H9 (cell line): ENCODE measurements around the gene LMCD1. TPM values are rescaled to one million over a fixed set of nuclear protein-coding genes. Genes with fewer than 3 reads are reported as not detected.

Source experiments
- DNase-seq: peaks from one replicate; pipeline ENCODE4 v3.0.0-alpha.2; 2017
- H2AFZ ChIP-seq: one replicate; pipeline ENCODE4 v1.6.1; 2013; ENCODE audit warnings: mild to moderate bottlenecking, low read length, control low read depth, moderate library complexity
- H2AK5ac ChIP-seq: 2 replicates; pipeline ENCODE4 v1.6.1; 2013; ENCODE audit warnings: low read length, control low read depth, mixed read lengths; ENCODE audit not compliant: insufficient read length
- H2BK120ac ChIP-seq: one replicate; pipeline ENCODE4 v1.6.1; 2013; ENCODE audit warnings: low read depth, mild to moderate bottlenecking, low read length, control low read depth, inconsistent platforms; ENCODE audit not compliant: poor library complexity, severe bottlenecking
- H2BK12ac ChIP-seq: 2 replicates; pipeline ENCODE4 v1.6.1; 2013; ENCODE audit warnings: low read length, control low read depth, mixed read lengths, low read depth; ENCODE audit not compliant: insufficient read length
- H2BK15ac ChIP-seq: 2 replicates; pipeline ENCODE4 v1.6.1; 2013; ENCODE audit warnings: low read depth, low read length, control low read depth
- H2BK20ac ChIP-seq: one replicate; pipeline ENCODE4 v1.6.1; 2013; ENCODE audit warnings: low read depth, mild to moderate bottlenecking, low read length, control low read depth, inconsistent platforms; ENCODE audit not compliant: poor library complexity, severe bottlenecking
- H2BK5ac ChIP-seq: 2 replicates; pipeline ENCODE4 v1.6.1; 2013; ENCODE audit warnings: low read length, control low read depth, mixed read lengths; ENCODE audit not compliant: insufficient read length
- H3K14ac ChIP-seq: 2 replicates; pipeline ENCODE4 v1.6.1; 2013; ENCODE audit warnings: low read length, control low read depth; ENCODE audit not compliant: insufficient read depth
- H3K18ac ChIP-seq: 2 replicates; pipeline ENCODE4 v1.6.1; 2013; ENCODE audit warnings: low read depth, mild to moderate bottlenecking, mixed read lengths, low read length, control low read depth; ENCODE audit not compliant: insufficient read length
- H3K23ac ChIP-seq: 2 replicates; pipeline ENCODE4 v1.6.1; 2013; ENCODE audit warnings: low read length, control low read depth, mixed read lengths, low read depth; ENCODE audit not compliant: insufficient read length
- H3K23me2 ChIP-seq: 2 replicates; pipeline ENCODE4 v1.6.1; 2013; ENCODE audit warnings: low read depth, mild to moderate bottlenecking, mixed read lengths, low read length, control low read depth; ENCODE audit not compliant: insufficient read length, poor library complexity, severe bottlenecking
- H3K27ac ChIP-seq: 2 replicates; pipeline ENCODE4 v1.5.1; 2013; ENCODE audit warnings: low read length, control low read depth, mixed read lengths, low read depth; ENCODE audit not compliant: insufficient read length
- H3K27me3 ChIP-seq: 2 replicates; pipeline ENCODE4 v1.6.1; 2013; ENCODE audit warnings: low read length, control low read depth, inconsistent platforms; ENCODE audit not compliant: insufficient read depth
- H3K4ac ChIP-seq: 2 replicates; pipeline ENCODE4 v1.6.1; 2013; ENCODE audit warnings: low read depth, mild to moderate bottlenecking, control low read depth, inconsistent platforms, low read length, moderate library complexity
- H3K4me1 ChIP-seq: 2 replicates; pipeline ENCODE4 v1.6.1; 2013; ENCODE audit warnings: low read length, control low read depth, inconsistent platforms; ENCODE audit not compliant: insufficient read depth
- H3K4me2 ChIP-seq: 2 replicates; pipeline ENCODE4 v1.6.1; 2013; ENCODE audit warnings: low read length, control low read depth, mixed read lengths; ENCODE audit not compliant: insufficient read length, insufficient read depth
- H3K56ac ChIP-seq: 2 replicates; pipeline ENCODE4 v1.6.1; 2013; ENCODE audit warnings: low read depth, mild to moderate bottlenecking, mixed read lengths, low read length, control low read depth; ENCODE audit not compliant: insufficient read length
- H3K79me1 ChIP-seq: 2 replicates; pipeline ENCODE4 v1.6.1; 2013; ENCODE audit warnings: low read depth, mild to moderate bottlenecking, moderate library complexity, low read length, control low read depth, inconsistent platforms; ENCODE audit not compliant: insufficient read depth, poor library complexity, severe bottlenecking
- H3K79me2 ChIP-seq: 2 replicates; pipeline ENCODE4 v1.6.1; 2013; ENCODE audit warnings: low read length, control low read depth, inconsistent platforms; ENCODE audit not compliant: insufficient read depth
- H3K9ac ChIP-seq: 2 replicates; pipeline ENCODE4 v1.6.1; 2013; ENCODE audit warnings: low read length, control low read depth, mixed read lengths; ENCODE audit not compliant: insufficient read length; ENCODE audit errors: extremely low read depth
- H3K9me3 ChIP-seq: one replicate; pipeline ENCODE4 v1.6.1; 2013; ENCODE audit warnings: low read depth, low read length, inconsistent platforms; ENCODE audit not compliant: control insufficient read depth
- H3T11ph ChIP-seq: one replicate; pipeline ENCODE4 v1.6.1; 2013; ENCODE audit warnings: mild to moderate bottlenecking, low read length, control low read depth, inconsistent platforms
- H4K20me1 ChIP-seq: one replicate; pipeline ENCODE4 v1.6.1; 2013; ENCODE audit not compliant: control insufficient read depth, insufficient read length, insufficient read depth
- H4K5ac ChIP-seq: 2 replicates; pipeline ENCODE4 v1.6.1; 2013; ENCODE audit warnings: low read depth, mild to moderate bottlenecking, mixed read lengths, low read length, control low read depth; ENCODE audit not compliant: insufficient read length
- H4K8ac ChIP-seq: replicated peaks from 2 replicates; pipeline ENCODE4 v1.6.1; 2013; ENCODE audit warnings: low read length, control low read depth, mixed read lengths, low read depth; ENCODE audit not compliant: insufficient read length
- H4K91ac ChIP-seq: 2 replicates; pipeline ENCODE4 v1.6.1; 2013; ENCODE audit warnings: low read depth, mild to moderate bottlenecking, moderate library complexity, mixed read lengths, low read length, control low read depth; ENCODE audit not compliant: insufficient read length
- H3K27ac Mint-ChIP-seq, 3 experiments: 2 replicates in 2 of 3; 3 replicates in 1 of 3; pipeline ENCODE4 v1.8.0; 2020 to 2021; ENCODE audit warnings: mixed read lengths in 3 of 3, mild to moderate bottlenecking in 1 of 3, moderate library complexity in 1 of 3
- H3K27me3 Mint-ChIP-seq: 2 replicates; pipeline ENCODE4 v1.8.0; 2021; ENCODE audit warnings: low read depth, mild to moderate bottlenecking, moderate library complexity, mixed read lengths
- H3K36me3 Mint-ChIP-seq, 3 experiments: 2 replicates in 2 of 3; 3 replicates in 1 of 3; pipeline ENCODE4 v1.8.0; 2020 to 2021; ENCODE audit warnings: low read depth in 3 of 3, mixed read lengths in 3 of 3; ENCODE audit not compliant: insufficient read depth in 1 of 3
- H3K4me1 Mint-ChIP-seq, 2 experiments: 2 replicates each; pipeline ENCODE4 v1.8.0; 2020; ENCODE audit warnings: mixed read lengths in 2 of 2
- H3K4me3 Mint-ChIP-seq, 2 experiments: 2 replicates in 1 of 2; 3 replicates in 1 of 2; pipeline ENCODE4 v1.8.0; 2020 to 2021; ENCODE audit warnings: mild to moderate bottlenecking in 2 of 2, mixed read lengths in 2 of 2, moderate library complexity in 1 of 2
- H3K9me3 Mint-ChIP-seq, 2 experiments: 2 replicates in 1 of 2; 3 replicates in 1 of 2; pipeline ENCODE4 v1.8.0; 2020; ENCODE audit warnings: mild to moderate bottlenecking in 2 of 2, mixed read lengths in 2 of 2, moderate library complexity in 1 of 2
- WGBS: extraction: QIAGEN DNeasy Blood & Tissue Kit; methylation state at CpG from one replicate; pipeline ENCODE4 v1.1.7; 2013; ENCODE audit warnings: missing lambda C conversion rate, low lambda C conversion rate, mixed read lengths; ENCODE audit not compliant: insufficient read length; ENCODE audit errors: extremely low coverage; 5-methylcytosine and 5-hydroxymethylcytosine counted together
- total RNA-seq: library from RNA; stranded (reverse); gene quantifications from 2 replicates; pipeline ENCODE4 v1.2.1, GENCODE V29; 2021
- TF ChIP-seq, protein P1 (sequence below): fragments of 200-600 bp; sonication (generic); conservative IDR thresholded peaks from 3 replicates; pipeline ENCODE4 v1.8.0; 2021; ENCODE audit warnings: antibody characterized with exemption, mild to moderate bottlenecking

Gene LMCD1
- total RNA-seq, 1 experiment from 2014 or later = 19.2 TPM

DNA sequence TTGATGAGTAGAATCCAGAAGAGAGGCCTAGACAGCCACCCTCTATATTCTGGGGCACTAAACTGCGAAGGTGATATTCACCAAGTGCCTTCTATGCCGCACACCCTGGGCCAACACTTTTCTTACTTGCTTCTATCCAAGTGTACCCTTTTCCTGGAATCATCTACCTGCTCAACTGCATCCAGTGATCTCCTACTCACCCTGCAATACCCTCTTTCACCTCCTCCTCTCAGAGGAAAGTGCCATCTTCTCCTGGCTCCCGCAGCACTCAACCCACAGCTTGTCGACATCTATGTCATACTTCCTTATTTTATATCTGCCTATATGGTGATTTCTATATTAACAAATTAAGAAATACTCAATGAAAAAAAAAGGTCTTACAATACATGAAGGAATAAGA, 28.6 kb upstream of the LMCD1 start:
- Histone ChIP-seq H3K27ac (no peak overlapping the region), H2BK12ac (no peak overlapping the region), H3T11ph (no peak overlapping the region), H3K23me2 (no peaks in the 10 kb centered on the region), H2AFZ (no peak overlapping the region), H2BK120ac (no peak overlapping the region), H3K18ac (no peak overlapping the region), H3K9me3 (no peaks in the 10 kb centered on the region), H3K4me1 (no peaks in the 10 kb centered on the region; the same call in 1 of the 2 replicates), H3K23ac (no peak overlapping the region), H3K4me2 (no peak overlapping the region), H3K27me3 (no peaks in the 10 kb centered on the region), H2BK15ac (no peak overlapping the region), H4K91ac (no peak overlapping the region), H3K9ac (no peak overlapping the region), H2AK5ac (no peak overlapping the region), H3K4ac (no peak overlapping the region), H2BK20ac (no peak overlapping the region), H4K8ac (no peak overlapping the region), H3K79me1 (no peaks in the 10 kb centered on the region), H4K20me1 (no peaks in the 10 kb centered on the region), H2BK5ac (no peak overlapping the region), H3K56ac (no peak overlapping the region), H3K14ac (no peak overlapping the region), H4K5ac (no peak overlapping the region), H3K79me2 (no peaks in the 10 kb centered on the region)
- no peak for DNase-seq
- H3K4me3 Mint-ChIP-seq = no peak overlapping the region
- H3K27me3 Mint-ChIP-seq = no peaks in the 10 kb centered on the region
- peaks cover 12 to 13% of the 10 kb centered on the region in 2 experiments; a peak in 3 of 4 replicates for H3K4me1 Mint-ChIP-seq
- H3K36me3 Mint-ChIP-seq = peaks cover 0 to 4% (median 0%) of the 10 kb centered on the region in 3 experiments; a peak in 1 of 7 replicates
- WGBS = no CpG with 5 or more reads among the region's 4 CpGs
- TF ChIP-seq, protein P1, sequence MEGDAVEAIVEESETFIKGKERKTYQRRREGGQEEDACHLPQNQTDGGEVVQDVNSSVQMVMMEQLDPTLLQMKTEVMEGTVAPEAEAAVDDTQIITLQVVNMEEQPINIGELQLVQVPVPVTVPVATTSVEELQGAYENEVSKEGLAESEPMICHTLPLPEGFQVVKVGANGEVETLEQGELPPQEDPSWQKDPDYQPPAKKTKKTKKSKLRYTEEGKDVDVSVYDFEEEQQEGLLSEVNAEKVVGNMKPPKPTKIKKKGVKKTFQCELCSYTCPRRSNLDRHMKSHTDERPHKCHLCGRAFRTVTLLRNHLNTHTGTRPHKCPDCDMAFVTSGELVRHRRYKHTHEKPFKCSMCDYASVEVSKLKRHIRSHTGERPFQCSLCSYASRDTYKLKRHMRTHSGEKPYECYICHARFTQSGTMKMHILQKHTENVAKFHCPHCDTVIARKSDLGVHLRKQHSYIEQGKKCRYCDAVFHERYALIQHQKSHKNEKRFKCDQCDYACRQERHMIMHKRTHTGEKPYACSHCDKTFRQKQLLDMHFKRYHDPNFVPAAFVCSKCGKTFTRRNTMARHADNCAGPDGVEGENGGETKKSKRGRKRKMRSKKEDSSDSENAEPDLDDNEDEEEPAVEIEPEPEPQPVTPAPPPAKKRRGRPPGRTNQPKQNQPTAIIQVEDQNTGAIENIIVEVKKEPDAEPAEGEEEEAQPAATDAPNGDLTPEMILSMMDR = no peak
- no peaks in the 10 kb centered on the region for H3K9me3 Mint-ChIP-seq
- no peak overlapping the region for H3K27ac Mint-ChIP-seq
